HepG2 (cell line): ENCODE results near the gene HDLBP.

Experiments
- DR1 ChIP-seq: sonication (generic); formaldehyde crosslinking; IDR thresholded peaks from 2 replicates; pipeline ENCODE4 v1.8.0; 2021; ENCODE audit warnings: mild to moderate bottlenecking, missing genetic modification reagents, inconsistent platforms
- FOSL1 ChIP-seq: sonication (generic); formaldehyde crosslinking; IDR thresholded peaks from 2 replicates; pipeline ENCODE4 v1.9.0; 2021; ENCODE audit warnings: missing genetic modification reagents, borderline replicate concordance
- MTA3 ChIP-seq: sonication (generic); formaldehyde crosslinking; IDR thresholded peaks from 2 replicates; pipeline ENCODE4 v1.4.0; 2020; ENCODE audit warnings: missing genetic modification reagents
- POLR2A ChIP-seq, 2 experiments: IDR thresholded peaks; 2 replicates each; pipeline ENCODE4 v1.6.1; 2011; ENCODE audit warnings: low read depth in 2 of 2, low read length in 2 of 2, mild to moderate bottlenecking in 1 of 2, moderate library complexity in 1 of 2; ENCODE audit not compliant: insufficient read depth in 1 of 2
- PREB ChIP-seq: sonication (generic); formaldehyde crosslinking; IDR thresholded peaks from 2 replicates; pipeline ENCODE4 v1.4.0; 2020; ENCODE audit warnings: missing genetic modification reagents
- REST ChIP-seq, 2 experiments: IDR thresholded peaks; 2 replicates each; pipeline ENCODE4 v1.6.1; 2011 to 2012; ENCODE audit warnings: low read length in 2 of 2, borderline replicate concordance in 1 of 2, low read depth in 1 of 2, mild to moderate bottlenecking in 1 of 2, moderate library complexity in 1 of 2
- SMC3 ChIP-seq: IDR thresholded peaks from 2 replicates; pipeline ENCODE4 v1.6.1; 2011; ENCODE audit warnings: low read length, improper control_type of control experiment
- ZBTB37 ChIP-seq: sonication (generic); formaldehyde crosslinking; IDR thresholded peaks from 2 replicates; pipeline ENCODE4 v1.4.0; 2020; ENCODE audit warnings: mild to moderate bottlenecking, missing genetic modification reagents
- ZNF24 ChIP-seq: fragments of 450-650 bp; IDR thresholded peaks from 2 replicates; pipeline ENCODE4 v1.6.1; 2017; ENCODE audit warnings: antibody characterized with exemption, mild to moderate bottlenecking
- ZNF652 ChIP-seq: IDR thresholded peaks from 2 replicates; pipeline ENCODE4 v1.6.1; 2016; ENCODE audit warnings: low read depth, borderline replicate concordance
- ZNF687 ChIP-seq: sonication (generic); formaldehyde crosslinking; IDR thresholded peaks from 2 replicates; pipeline ENCODE4 v1.5.1; 2020; ENCODE audit warnings: mild to moderate bottlenecking, missing genetic modification reagents, moderate library complexity
- ZSCAN21 ChIP-seq: sonication (generic); formaldehyde crosslinking; IDR thresholded peaks from 2 replicates; pipeline ENCODE4 v1.8.0; 2022; ENCODE audit warnings: mild to moderate bottlenecking, missing genetic modification reagents, moderate library complexity, borderline replicate concordance
- TF ChIP-seq, protein P1 (sequence below): sonication (generic); formaldehyde crosslinking; IDR thresholded peaks from 2 replicates; pipeline ENCODE4 v1.5.0; 2020; ENCODE audit warnings: mild to moderate bottlenecking, missing genetic modification reagents, moderate library complexity

GRCh38 chr2:241363426-241363825 is 48.0 kb upstream of the HDLBP start:
- TF ChIP-seq PREB (no peak), ZBTB37 (CRISPR knock-in tag) (no peak), ZNF652 (CRISPR knock-in tag) (no peak), SMC3 (no peak), ZNF687 (CRISPR knock-in tag) (no peak), MTA3 (no peak), ZNF24 (no peak), FOSL1 (CRISPR knock-in tag) (no peak), POLR2A (IDR thresholded peaks at IDR 0.05; ENCODE audit: insufficient read depth in 1 of 2, low read depth in 2 of 2, low read length in 2 of 2) (no peak), ZSCAN21 (no peak), REST (IDR thresholded peaks at IDR 0.05; ENCODE audit: borderline replicate concordance in 1 of 2, low read depth in 1 of 2, low read length in 2 of 2) (no peak), DR1 (no peak)
- TF ChIP-seq, protein P1, sequence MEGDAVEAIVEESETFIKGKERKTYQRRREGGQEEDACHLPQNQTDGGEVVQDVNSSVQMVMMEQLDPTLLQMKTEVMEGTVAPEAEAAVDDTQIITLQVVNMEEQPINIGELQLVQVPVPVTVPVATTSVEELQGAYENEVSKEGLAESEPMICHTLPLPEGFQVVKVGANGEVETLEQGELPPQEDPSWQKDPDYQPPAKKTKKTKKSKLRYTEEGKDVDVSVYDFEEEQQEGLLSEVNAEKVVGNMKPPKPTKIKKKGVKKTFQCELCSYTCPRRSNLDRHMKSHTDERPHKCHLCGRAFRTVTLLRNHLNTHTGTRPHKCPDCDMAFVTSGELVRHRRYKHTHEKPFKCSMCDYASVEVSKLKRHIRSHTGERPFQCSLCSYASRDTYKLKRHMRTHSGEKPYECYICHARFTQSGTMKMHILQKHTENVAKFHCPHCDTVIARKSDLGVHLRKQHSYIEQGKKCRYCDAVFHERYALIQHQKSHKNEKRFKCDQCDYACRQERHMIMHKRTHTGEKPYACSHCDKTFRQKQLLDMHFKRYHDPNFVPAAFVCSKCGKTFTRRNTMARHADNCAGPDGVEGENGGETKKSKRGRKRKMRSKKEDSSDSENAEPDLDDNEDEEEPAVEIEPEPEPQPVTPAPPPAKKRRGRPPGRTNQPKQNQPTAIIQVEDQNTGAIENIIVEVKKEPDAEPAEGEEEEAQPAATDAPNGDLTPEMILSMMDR (CRISPR knock-in tag): no peak
